Measurements from ENCODE around the gene TRAPPC11. TPM values are rescaled to one million over a fixed set of nuclear protein-coding genes. Genes with fewer than 3 reads are reported as not detected.

Gene TRAPPC11
- total and polyA plus RNA-seq, 2 of the 4 experiments (the other 2 are of a cell fraction) = 25.3 to 56.8 TPM

DNA sequence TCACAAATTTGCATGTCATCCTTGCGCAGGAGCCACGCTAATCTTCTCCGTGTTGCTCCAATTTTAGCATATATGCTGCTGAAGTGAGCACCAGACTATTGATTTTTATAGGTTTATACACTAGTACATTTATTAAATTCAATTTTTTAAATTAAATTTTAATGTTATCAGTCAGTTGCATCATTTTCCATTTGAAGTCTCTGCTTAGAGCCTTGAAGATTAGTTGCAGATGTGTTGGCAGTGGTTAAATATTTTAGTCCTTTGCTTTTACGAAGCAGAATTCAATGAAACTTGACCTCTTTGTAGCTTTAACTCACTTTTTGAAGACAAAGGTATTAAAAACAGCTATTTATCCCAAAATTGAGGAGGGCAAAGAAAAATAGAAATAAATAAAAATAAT lies 16.5 kb downstream of the TRAPPC11 start:
- WGBS, 2 experiments (ENCODE audit: extremely low coverage in 2 of 2, insufficient read length in 1 of 2) = no CpG with 5 or more reads among the region's 4 CpGs
- POLR2A ChIA-PET (ENCODE audit: unreplicated experiment) = no interaction called here
- Histone ChIP-seq H2BK15ac (ENCODE audit: low read depth, low read length) (no peak overlapping the region), H2BK5ac (ENCODE audit: low read depth, low read length, poor library complexity, severe bottlenecking) (no peak overlapping the region), H3K36me3 (ENCODE audit: control insufficient read depth, insufficient read depth, low read length) (peaks cover 17% of the 10 kb centered on the region), H3K9me1 (ENCODE audit: insufficient read depth, low read length) (no peaks in the 10 kb centered on the region), H3K27me3 (ENCODE audit: control insufficient read depth, insufficient read depth, low read length) (no peaks in the 10 kb centered on the region), H3K27ac (ENCODE audit: insufficient read depth, low read length) (no peak overlapping the region), H3K18ac (ENCODE audit: low read depth, low read length) (no peak overlapping the region), H3K56ac (ENCODE audit: extremely low read depth, insufficient read depth, low read length) (no peak overlapping the region), H3K79me1 (ENCODE audit: low read depth in 1 of 2, low read length in 2 of 2) (no peaks in the 10 kb centered on the region; a peak in 1 of 4 replicates), H2AFZ (replicated peaks; ENCODE audit: low read length, poor library complexity) (no peak overlapping the region), H4K8ac (ENCODE audit: low read depth in 2 of 2, low read length in 2 of 2) (no peak overlapping the region), H2BK20ac (ENCODE audit: low read depth, low read length) (no peak overlapping the region), H2BK120ac (ENCODE audit: low read depth, low read length) (no peak overlapping the region), H3K14ac (replicated peaks; ENCODE audit: low read depth, low read length) (no peak overlapping the region), H3K4ac (ENCODE audit: low read depth, low read length) (no peak overlapping the region), H3K9ac (ENCODE audit: low read depth, low read length) (no peak overlapping the region), H3K4me1 (ENCODE audit: control insufficient read depth, insufficient read depth, low read length) (no peaks in the 10 kb centered on the region), H3K23ac (ENCODE audit: low read depth, low read length) (no peak overlapping the region), H3K4me2 (ENCODE audit: low read depth, low read length) (no peak overlapping the region), H4K5ac (ENCODE audit: low read depth, low read length) (no peak overlapping the region), H2AK9ac (replicated peaks; ENCODE audit: low read depth, low read length, poor library complexity) (no peak overlapping the region), H3K9me3 (ENCODE audit: control insufficient read depth, insufficient read depth, low read length) (no peaks in the 10 kb centered on the region), H4K20me1 (ENCODE audit: insufficient read depth, low read length) (no peaks in the 10 kb centered on the region), H2AK5ac (ENCODE audit: low read depth, low read length) (no peak overlapping the region), H4K91ac (ENCODE audit: insufficient read depth, low read depth, low read length) (no peak overlapping the region), H3K4me3 (ENCODE audit: insufficient read depth, low read depth, low read length) (no peak overlapping the region)
- dilution Hi-C loops (cut with HindIII; ENCODE audit: low sequenced_read_pairs, unreplicated experiment) = no loop called here
- intact Hi-C loops (cut with micrococcal nuclease) = loop anchor here (5.0 kb wide), 1 partner anchor 37 kb away; no protein-coding TSS in a partner anchor
- DNase-seq (no peak), ATAC-seq (ENCODE audit: low read depth) (no peak)
- CTCF ChIA-PET = interaction anchor here (1.6 kb wide), 1 partner anchor 9 kb away, joined by 4 read pairs; no protein-coding TSS in a partner anchor
- in situ Hi-C loops (cut with MboI; ENCODE audit: low sequenced_read_pairs) = no loop called here
- TF ChIP-seq MAFK (IDR thresholded peaks at IDR 0.05; ENCODE audit: low read depth, low read length) (no peak), CEBPB (IDR thresholded peaks at IDR 0.05; ENCODE audit: low read depth, low read length) (no peak), RFX5 (IDR thresholded peaks at IDR 0.05; ENCODE audit: low read depth, low read length) (no peak), MAZ (IDR thresholded peaks at IDR 0.05; ENCODE audit: borderline replicate concordance, low read depth, low read length) (no peak), NFE2L2 (IDR thresholded peaks at IDR 0.05; ENCODE audit: low read depth, low read length) (no peak), RAD21 (IDR thresholded peaks at IDR 0.05; ENCODE audit: low read length) (no peak), SMC3 (IDR thresholded peaks at IDR 0.05; ENCODE audit: low read depth, low read length) (no peak), CTCF (conservative IDR thresholded peaks at IDR 0.05; ENCODE audit: low read depth, low read length) (no peak), FOS (IDR thresholded peaks at IDR 0.05; ENCODE audit: low read depth, low read length) (no peak), POLR2A (IDR thresholded peaks at IDR 0.05; ENCODE audit: low read depth, low read length) (no peak), BHLHE40 (IDR thresholded peaks at IDR 0.05; ENCODE audit: low read depth, low read length) (no peak), RCOR1 (IDR thresholded peaks at IDR 0.05; ENCODE audit: insufficient replicate concordance, low read length) (no peak), CHD1 (IDR thresholded peaks at IDR 0.05; ENCODE audit: low read depth, low read length) (no peak), MXI1 (IDR thresholded peaks at IDR 0.05; ENCODE audit: borderline replicate concordance, low read depth, low read length) (no peak)
- TF ChIP-seq, protein P1, sequence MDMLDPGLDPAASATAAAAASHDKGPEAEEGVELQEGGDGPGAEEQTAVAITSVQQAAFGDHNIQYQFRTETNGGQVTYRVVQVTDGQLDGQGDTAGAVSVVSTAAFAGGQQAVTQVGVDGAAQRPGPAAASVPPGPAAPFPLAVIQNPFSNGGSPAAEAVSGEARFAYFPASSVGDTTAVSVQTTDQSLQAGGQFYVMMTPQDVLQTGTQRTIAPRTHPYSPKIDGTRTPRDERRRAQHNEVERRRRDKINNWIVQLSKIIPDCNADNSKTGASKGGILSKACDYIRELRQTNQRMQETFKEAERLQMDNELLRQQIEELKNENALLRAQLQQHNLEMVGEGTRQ (IDR thresholded peaks at IDR 0.05; ENCODE audit: low read depth, low read length) = no peak
- TF ChIP-seq, protein P2, sequence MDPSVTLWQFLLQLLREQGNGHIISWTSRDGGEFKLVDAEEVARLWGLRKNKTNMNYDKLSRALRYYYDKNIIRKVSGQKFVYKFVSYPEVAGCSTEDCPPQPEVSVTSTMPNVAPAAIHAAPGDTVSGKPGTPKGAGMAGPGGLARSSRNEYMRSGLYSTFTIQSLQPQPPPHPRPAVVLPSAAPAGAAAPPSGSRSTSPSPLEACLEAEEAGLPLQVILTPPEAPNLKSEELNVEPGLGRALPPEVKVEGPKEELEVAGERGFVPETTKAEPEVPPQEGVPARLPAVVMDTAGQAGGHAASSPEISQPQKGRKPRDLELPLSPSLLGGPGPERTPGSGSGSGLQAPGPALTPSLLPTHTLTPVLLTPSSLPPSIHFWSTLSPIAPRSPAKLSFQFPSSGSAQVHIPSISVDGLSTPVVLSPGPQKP (IDR thresholded peaks at IDR 0.05; ENCODE audit: borderline replicate concordance, low read depth, low read length) = no peak
- no TSS peak for BruUV-seq (replicated peaks)
